ENCODE measurements around the gene HS1BP3. TPM values are rescaled to one million over a fixed set of nuclear protein-coding genes. Genes with fewer than 3 reads are reported as not detected.

Gene HS1BP3
- total and polyA plus RNA-seq, 2 of the 4 experiments (the other 2 are of a cell fraction) = 9.0 to 14.8 TPM

DNA sequence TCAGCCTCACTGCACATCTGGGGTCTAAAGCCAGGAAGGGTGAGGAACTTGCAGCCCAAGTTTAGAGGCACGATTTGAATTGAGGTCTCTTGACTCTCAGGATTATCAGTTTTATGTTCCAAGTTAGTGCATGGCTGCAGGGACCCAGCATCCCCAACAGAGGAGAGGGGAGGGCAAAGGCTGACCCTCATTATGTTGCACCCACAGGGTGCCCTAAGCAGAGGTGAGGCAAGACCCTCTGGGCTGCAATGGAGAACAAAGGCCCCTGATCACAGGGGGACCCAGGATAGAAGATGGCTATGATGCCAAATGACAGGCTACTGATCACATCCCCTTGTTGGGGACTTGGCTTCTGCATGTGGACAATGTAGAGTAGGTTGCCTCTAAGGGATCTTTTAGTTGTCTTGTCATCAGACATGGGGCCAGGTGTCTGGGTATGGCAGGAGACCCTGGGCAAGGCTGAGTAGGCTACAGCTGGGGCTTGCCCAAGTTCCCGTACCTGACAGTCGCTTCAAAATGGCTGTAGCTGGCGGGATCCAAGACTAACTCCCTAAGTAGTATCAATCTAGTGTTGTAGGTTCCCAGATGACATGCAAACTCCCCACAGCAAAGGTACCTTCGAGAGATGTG is 11.5 kb upstream of the HS1BP3 start:
- no TSS peak for BruUV-seq (replicated peaks)
- Histone ChIP-seq H3K4me3 (ENCODE audit: insufficient read depth, low read depth, low read length) (no peak overlapping the region), H4K20me1 (ENCODE audit: insufficient read depth, low read length) (peaks cover 16% of the 10 kb centered on the region; the same call in 1 of the 2 replicates), H2AK5ac (ENCODE audit: low read depth, low read length) (no peak overlapping the region), H2BK120ac (ENCODE audit: low read depth, low read length) (no peak overlapping the region), H2AK9ac (replicated peaks; ENCODE audit: low read depth, low read length, poor library complexity) (no peak overlapping the region), H3K9me3 (ENCODE audit: control insufficient read depth, insufficient read depth, low read length) (no peaks in the 10 kb centered on the region), H2AFZ (replicated peaks; ENCODE audit: low read length, poor library complexity) (no peak overlapping the region), H3K27me3 (ENCODE audit: control insufficient read depth, insufficient read depth, low read length) (peaks cover 70% of the 10 kb centered on the region), H2BK5ac (ENCODE audit: low read depth, low read length, poor library complexity, severe bottlenecking) (no peak overlapping the region), H3K9me1 (ENCODE audit: insufficient read depth, low read length) (no peaks in the 10 kb centered on the region), H4K8ac (ENCODE audit: low read depth in 2 of 2, low read length in 2 of 2) (no peak overlapping the region), H2BK20ac (ENCODE audit: low read depth, low read length) (no peak overlapping the region), H3K4ac (ENCODE audit: low read depth, low read length) (no peak overlapping the region), H3K9ac (ENCODE audit: low read depth, low read length) (no peak overlapping the region), H3K18ac (ENCODE audit: low read depth, low read length) (no peak overlapping the region), H3K36me3 (ENCODE audit: control insufficient read depth, insufficient read depth, low read length) (no peaks in the 10 kb centered on the region), H3K4me1 (ENCODE audit: control insufficient read depth, insufficient read depth, low read length) (peaks cover 5% of the 10 kb centered on the region; the same call in 1 of the 2 replicates), H4K91ac (ENCODE audit: insufficient read depth, low read depth, low read length) (no peak overlapping the region), H3K23ac (ENCODE audit: low read depth, low read length) (no peak overlapping the region), H4K5ac (ENCODE audit: low read depth, low read length) (no peak overlapping the region), H3K79me1 (ENCODE audit: low read depth in 1 of 2, low read length in 2 of 2) (no peaks in the 10 kb centered on the region), H3K14ac (replicated peaks; ENCODE audit: low read depth, low read length) (no peak overlapping the region), H3K56ac (ENCODE audit: extremely low read depth, insufficient read depth, low read length) (no peak overlapping the region), H3K27ac (ENCODE audit: insufficient read depth, low read length) (no peak overlapping the region), H2BK15ac (ENCODE audit: low read depth, low read length) (no peak overlapping the region), H3K4me2 (ENCODE audit: low read depth, low read length) (no peak overlapping the region)
- TF ChIP-seq RCOR1 (IDR thresholded peaks at IDR 0.05; ENCODE audit: insufficient replicate concordance, low read length) (no peak), NFE2L2 (IDR thresholded peaks at IDR 0.05; ENCODE audit: low read depth, low read length) (no peak), CEBPB (IDR thresholded peaks at IDR 0.05; ENCODE audit: low read depth, low read length) (no peak), RFX5 (IDR thresholded peaks at IDR 0.05; ENCODE audit: low read depth, low read length) (no peak), CHD1 (IDR thresholded peaks at IDR 0.05; ENCODE audit: low read depth, low read length) (no peak), POLR2A (IDR thresholded peaks at IDR 0.05; ENCODE audit: low read depth, low read length) (no peak), BHLHE40 (IDR thresholded peaks at IDR 0.05; ENCODE audit: low read depth, low read length) (no peak), FOS (IDR thresholded peaks at IDR 0.05; ENCODE audit: low read depth, low read length) (no peak), SMC3 (IDR thresholded peaks at IDR 0.05; ENCODE audit: low read depth, low read length) (no peak), MAZ (IDR thresholded peaks at IDR 0.05; ENCODE audit: borderline replicate concordance, low read depth, low read length) (no peak), MXI1 (IDR thresholded peaks at IDR 0.05; ENCODE audit: borderline replicate concordance, low read depth, low read length) (no peak), RAD21 (IDR thresholded peaks at IDR 0.05; ENCODE audit: low read length) (no peak), MAFK (IDR thresholded peaks at IDR 0.05; ENCODE audit: low read depth, low read length) (no peak)
- TF ChIP-seq, protein P1, sequence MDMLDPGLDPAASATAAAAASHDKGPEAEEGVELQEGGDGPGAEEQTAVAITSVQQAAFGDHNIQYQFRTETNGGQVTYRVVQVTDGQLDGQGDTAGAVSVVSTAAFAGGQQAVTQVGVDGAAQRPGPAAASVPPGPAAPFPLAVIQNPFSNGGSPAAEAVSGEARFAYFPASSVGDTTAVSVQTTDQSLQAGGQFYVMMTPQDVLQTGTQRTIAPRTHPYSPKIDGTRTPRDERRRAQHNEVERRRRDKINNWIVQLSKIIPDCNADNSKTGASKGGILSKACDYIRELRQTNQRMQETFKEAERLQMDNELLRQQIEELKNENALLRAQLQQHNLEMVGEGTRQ (IDR thresholded peaks at IDR 0.05; ENCODE audit: low read depth, low read length) = no peak
- TF ChIP-seq, protein P2, sequence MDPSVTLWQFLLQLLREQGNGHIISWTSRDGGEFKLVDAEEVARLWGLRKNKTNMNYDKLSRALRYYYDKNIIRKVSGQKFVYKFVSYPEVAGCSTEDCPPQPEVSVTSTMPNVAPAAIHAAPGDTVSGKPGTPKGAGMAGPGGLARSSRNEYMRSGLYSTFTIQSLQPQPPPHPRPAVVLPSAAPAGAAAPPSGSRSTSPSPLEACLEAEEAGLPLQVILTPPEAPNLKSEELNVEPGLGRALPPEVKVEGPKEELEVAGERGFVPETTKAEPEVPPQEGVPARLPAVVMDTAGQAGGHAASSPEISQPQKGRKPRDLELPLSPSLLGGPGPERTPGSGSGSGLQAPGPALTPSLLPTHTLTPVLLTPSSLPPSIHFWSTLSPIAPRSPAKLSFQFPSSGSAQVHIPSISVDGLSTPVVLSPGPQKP (IDR thresholded peaks at IDR 0.05; ENCODE audit: borderline replicate concordance, low read depth, low read length) = no peak
- TF ChIP-seq, protein P3, sequence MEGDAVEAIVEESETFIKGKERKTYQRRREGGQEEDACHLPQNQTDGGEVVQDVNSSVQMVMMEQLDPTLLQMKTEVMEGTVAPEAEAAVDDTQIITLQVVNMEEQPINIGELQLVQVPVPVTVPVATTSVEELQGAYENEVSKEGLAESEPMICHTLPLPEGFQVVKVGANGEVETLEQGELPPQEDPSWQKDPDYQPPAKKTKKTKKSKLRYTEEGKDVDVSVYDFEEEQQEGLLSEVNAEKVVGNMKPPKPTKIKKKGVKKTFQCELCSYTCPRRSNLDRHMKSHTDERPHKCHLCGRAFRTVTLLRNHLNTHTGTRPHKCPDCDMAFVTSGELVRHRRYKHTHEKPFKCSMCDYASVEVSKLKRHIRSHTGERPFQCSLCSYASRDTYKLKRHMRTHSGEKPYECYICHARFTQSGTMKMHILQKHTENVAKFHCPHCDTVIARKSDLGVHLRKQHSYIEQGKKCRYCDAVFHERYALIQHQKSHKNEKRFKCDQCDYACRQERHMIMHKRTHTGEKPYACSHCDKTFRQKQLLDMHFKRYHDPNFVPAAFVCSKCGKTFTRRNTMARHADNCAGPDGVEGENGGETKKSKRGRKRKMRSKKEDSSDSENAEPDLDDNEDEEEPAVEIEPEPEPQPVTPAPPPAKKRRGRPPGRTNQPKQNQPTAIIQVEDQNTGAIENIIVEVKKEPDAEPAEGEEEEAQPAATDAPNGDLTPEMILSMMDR (conservative IDR thresholded peaks at IDR 0.05; ENCODE audit: low read depth, low read length) = no peak
- intact Hi-C loops (cut with micrococcal nuclease) (loop anchor here (5.0 kb wide), 1 partner anchor 455 kb away; no protein-coding TSS in a partner anchor), in situ Hi-C loops (cut with MboI; ENCODE audit: low sequenced_read_pairs) (loop anchor here (5.0 to 25.0 kb wide), 2 partner anchors 300 to 1100 kb away; no protein-coding TSS in a partner anchor), dilution Hi-C loops (cut with HindIII; ENCODE audit: low sequenced_read_pairs, unreplicated experiment) (no loop called here)
- no peak for ATAC-seq (ENCODE audit: low read depth)
- CTCF ChIA-PET = interaction anchor here (0.7 to 2.9 kb wide), 7 partner anchors 16 to 455 kb away, joined by 3 to 54 read pairs (median 4); no protein-coding TSS in a partner anchor
- no CpG with 5 or more reads among the region's 5 CpGs for WGBS, 2 experiments (ENCODE audit: extremely low coverage in 2 of 2, insufficient read length in 1 of 2)
- no peak for DNase-seq
- POLR2A ChIA-PET (ENCODE audit: unreplicated experiment) = no interaction called here
